Stimulated activated CD4-positive, alpha-beta T cell treated with anti-CD3 and anti-CD28 coated beads, TNF-alpha, amount 100 ng/mL, for 48 hours (primary cell): ENCODE measurements around the gene WFIKKN1.
A peak's percentile ranks its signal among the peaks of the same experiment; 100 is the strongest.
"Not testable (repeated sequence)": the region's sequence is repeated elsewhere in the genome, so short reads cannot be mapped to it uniquely, and the experiment has no call there.

Experiments used
- DNase-seq, 3 donors: peaks; one replicate each; pipeline ENCODE4 v3.0.0-alpha.2; 2020; ENCODE audit warnings: low read depth in 3 of 3

WFIKKN1 gene

GRCh38 chr16:595942-596735 is 34.6 kb upstream of the WFIKKN1 start:
- no peak for DNase-seq

- no peak for DNase-seq
These were observed 34.1 kb upstream of the WFIKKN1 start for GRCh38 chr16:596736-597060.

GRCh38 chr16:597655-598054 is 33.1 kb upstream of the WFIKKN1 start:
- not testable (repeated sequence) for DNase-seq

DNA sequence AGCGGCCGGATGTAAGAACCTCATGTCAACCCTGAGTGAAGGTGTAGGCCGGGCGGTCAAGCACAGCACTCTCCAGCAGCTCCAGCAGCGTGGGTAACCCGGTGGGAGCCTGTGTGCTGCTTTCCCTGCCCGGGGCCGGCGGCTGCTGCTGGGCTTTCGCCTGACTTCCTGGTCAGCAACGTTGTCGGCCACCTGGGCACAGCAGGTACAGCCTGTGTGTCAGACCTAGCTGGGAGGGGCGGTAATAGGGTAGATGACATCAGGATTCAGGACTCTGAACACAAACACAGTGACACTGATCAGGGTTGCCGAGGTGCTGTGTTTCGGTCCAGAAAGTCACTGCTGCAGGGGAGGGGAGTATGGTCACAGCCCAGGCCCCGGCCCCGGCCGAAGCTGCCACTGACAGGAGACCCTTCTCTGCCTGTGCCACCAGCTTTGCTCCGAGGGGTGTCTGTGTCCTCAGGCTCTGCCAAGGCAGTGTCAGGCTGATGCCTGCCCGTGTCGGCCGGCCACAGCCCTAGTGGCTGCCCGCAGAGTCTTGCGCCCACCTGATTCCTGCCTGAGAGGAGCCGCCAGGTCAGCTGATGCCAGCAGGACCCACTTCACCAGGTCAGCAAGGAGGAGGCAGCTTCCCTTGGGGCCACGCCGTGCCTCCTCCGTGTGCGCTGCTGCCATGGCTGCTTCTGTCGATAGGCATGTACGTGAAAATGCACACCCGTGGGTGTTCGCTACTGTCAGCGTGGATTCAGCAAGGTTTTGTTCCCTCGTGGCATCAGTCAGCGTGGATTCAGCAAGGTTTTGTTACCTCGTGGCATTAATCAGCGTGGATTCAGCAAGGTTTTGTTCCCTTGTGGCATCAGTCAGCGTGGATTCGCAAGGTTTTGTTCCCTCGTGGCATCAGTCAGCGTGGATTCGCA is 31.7 kb upstream of the WFIKKN1 start:
- no peak for DNase-seq

- no peak for DNase-seq
These were observed 30.0 kb upstream of the WFIKKN1 start for GRCh38 chr16:600781-601180.

DNA sequence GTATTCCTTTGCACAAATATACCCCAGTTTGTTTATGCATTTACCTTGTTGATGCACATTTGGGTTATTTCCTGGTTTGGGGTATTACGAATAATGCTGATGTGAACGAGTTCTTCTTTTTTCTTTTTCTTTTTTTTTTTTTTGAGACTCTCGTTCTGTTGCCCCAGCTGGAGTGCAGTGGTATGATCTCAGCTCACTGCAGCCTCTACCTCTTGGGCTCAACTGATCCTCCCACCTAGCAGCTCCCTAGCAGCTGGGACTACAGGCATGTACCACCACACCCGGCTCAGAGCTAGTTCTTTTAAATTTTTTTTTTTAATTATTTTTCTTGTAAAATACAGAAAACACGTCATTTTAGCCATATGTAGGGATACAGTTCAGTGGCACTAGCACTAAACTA is 26.9 kb upstream of the WFIKKN1 start:
- DNase-seq: no peak

GRCh38 chr16:606656-607307 is 24.0 kb upstream of the WFIKKN1 start:
- DNase-seq: no peak

DNA sequence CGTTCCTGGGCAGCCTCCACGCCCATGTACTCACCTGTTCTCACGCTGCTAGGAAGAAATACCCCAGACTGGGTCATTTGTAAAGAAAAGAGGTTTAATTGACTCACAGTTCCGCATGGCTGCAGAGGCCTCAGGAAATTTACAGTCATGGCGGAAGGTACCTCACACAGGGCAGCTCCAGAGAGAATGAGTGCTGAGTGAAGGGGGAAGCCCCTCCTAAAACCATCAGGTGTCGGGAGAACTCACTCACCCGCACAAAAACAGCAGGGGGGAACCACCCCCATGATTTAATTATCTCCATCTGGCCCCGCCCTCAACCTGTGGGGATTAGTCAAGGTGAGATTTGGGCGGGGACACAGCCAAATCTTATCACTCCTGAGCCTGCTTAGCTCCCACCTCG is 22.8 kb upstream of the WFIKKN1 start:
- peak; percentile 24 to 66 (median 53) for DNase-seq

GRCh38 chr16:609316-609715 is 21.5 kb upstream of the WFIKKN1 start:
- DNase-seq: no peak

DNA sequence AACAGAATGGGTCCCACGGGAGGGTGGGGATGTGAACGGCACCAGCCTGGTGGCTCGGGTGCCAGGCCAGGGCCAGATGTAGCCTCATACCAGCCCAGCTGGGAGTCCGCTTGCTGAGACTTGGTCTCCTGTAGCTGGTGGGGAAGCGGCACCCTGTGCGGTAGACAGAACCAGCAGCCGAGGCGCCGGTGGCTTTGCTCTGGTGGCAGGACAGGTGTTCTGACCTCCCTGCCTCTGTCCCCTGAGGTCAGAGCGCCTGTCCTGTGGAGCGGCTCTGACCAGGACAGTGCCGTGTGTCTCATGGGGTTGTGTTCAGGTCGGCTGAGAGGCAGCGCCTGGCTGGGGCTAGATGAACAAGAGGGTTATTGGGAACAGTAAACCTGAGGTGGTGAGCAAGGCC is 20.8 kb upstream of the WFIKKN1 start:
- no peak for DNase-seq

GRCh38 chr16:610513-611381 is 20.0 kb upstream of the WFIKKN1 start:
- peak; percentile 44 to 51 (median 50) for DNase-seq

GRCh38 chr16:615122-615521 is 15.7 kb upstream of the WFIKKN1 start:
- no peak for DNase-seq

- no peak for DNase-seq
These were observed 13.8 kb upstream of the WFIKKN1 start for GRCh38 chr16:616733-617586.

- DNase-seq: no peak
These were observed 12.9 kb upstream of the WFIKKN1 start for GRCh38 chr16:617855-618254.

DNA sequence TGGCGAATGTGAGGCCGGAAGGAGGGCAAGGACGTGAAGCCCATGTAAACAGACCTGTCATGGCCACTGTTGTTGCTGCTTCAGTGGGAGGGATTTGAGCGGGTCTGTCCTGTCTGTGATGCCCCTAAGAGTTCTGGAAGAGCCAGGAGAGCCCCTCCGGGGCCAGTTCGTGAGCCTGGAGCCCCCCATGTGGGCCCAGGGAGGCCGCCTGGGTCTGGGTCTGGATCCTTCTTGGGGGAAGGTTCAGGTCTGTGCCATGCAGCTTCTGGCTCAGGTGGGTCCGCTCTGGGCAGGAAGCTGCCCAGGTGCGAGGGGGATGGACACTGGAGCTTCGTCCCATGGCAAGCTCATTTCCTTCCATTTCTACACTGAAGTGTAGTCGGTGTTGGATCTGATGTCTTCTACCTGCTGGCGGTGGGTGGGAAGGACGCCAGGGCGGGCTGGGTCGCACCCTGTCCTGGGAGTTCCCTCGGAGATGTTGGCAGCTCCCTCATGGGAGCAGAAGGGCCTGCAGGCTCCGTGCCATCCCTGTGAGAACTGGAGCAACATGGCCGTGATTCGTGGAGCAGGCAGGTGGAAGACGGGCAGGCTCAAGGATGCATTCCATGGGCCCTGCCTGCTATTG is 11.2 kb upstream of the WFIKKN1 start:
- no peak for DNase-seq

DNA sequence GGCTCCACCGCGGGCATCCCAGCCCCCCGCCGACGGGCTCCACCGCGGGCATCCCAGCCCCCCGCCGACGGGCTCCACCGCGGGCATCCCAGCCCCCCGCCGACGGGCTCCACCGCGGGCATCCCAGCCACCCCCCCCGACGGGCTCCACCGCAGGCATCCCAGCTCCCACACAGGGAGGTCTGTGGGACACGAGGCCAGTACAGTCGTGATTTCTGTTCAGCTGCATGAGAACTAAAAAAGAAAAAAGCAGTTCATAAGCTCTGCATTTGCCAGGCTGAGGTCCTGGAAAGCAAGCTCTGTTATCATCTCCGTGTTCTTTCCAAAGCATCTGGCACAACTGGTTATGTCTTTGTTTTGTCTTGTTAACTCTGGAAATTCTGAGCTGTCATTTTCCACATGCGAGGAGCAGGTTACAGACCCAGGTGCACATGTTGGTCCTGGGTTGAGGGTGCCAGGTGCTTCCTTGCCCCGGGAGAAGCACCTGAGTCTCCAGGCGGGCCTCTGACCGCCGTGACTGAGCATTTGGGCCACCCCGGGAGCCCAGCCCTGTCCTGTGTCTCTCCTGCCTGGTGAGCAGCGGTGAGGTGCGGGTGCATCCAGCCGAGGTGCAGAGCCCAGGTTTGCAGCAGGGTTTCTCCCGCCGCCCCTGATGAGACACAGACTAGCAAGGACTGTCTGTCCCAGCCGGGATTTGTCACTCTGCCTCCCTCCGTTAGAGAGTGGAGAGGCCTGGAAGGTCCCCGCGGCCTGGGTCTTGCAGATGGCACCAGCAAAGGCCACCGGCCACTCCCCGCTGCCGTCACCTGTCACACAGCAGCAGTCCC is 9.9 kb upstream of the WFIKKN1 start:
- no peak for DNase-seq

- no peak for DNase-seq
These were observed 9.2 kb upstream of the WFIKKN1 start for GRCh38 chr16:621526-622105.

- no peak for DNase-seq
These were observed 7.9 kb upstream of the WFIKKN1 start for GRCh38 chr16:622920-623280.

DNA sequence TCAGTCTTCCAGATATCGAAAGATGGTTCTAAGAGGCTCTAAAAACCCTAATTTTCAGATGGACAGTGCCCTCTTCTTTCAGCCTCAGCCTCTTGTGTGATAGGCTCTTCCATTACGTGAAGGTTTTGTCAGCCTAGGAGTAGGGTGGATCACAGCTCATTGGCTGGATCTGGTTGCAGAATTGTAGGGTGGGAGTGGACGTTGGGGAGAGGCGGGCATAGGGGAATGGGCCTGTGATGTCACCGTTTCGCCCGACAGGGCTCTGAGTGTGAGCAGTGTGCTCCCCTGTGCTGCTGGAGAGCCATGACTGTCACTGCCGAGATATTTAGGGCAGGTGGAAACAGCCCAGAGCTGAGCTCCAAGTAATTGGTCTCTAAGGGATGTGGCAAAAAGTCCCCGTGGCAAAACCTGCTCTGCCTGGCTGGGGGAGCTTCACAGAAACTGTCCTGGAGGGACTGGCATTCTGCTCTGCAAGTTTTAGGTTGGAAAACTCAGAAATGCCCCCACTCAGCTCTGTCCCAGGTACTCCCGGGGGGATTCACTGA is 6.2 kb upstream of the WFIKKN1 start:
- no peak for DNase-seq
